GM13976 (cell line): Measurements from ENCODE around the gene FOXN3.

Experiments used
- DNase-seq: peaks from one replicate; pipeline ENCODE4 v3.0.0; 2012; ENCODE audit warnings: low spot score
- in situ Hi-C: fragments of 300-500 bp; cut with MboI; formaldehyde crosslinking; loops from one replicate; pipeline ENCODE4 v1.12.0; 2022; ENCODE audit warnings: low sequenced_read_pairs, mixed read lengths, inconsistent platforms; ENCODE audit not compliant: unreplicated experiment
- TF ChIP-seq, protein P1 (sequence below): IDR thresholded peaks from 2 replicates; pipeline ENCODE4 v1.5.1; 2012; ENCODE audit warnings: borderline replicate concordance, mild to moderate bottlenecking; ENCODE audit not compliant: insufficient read depth; ENCODE audit errors: extremely low read depth, missing control alignments, control extremely low read depth

FOXN3 gene

DNA sequence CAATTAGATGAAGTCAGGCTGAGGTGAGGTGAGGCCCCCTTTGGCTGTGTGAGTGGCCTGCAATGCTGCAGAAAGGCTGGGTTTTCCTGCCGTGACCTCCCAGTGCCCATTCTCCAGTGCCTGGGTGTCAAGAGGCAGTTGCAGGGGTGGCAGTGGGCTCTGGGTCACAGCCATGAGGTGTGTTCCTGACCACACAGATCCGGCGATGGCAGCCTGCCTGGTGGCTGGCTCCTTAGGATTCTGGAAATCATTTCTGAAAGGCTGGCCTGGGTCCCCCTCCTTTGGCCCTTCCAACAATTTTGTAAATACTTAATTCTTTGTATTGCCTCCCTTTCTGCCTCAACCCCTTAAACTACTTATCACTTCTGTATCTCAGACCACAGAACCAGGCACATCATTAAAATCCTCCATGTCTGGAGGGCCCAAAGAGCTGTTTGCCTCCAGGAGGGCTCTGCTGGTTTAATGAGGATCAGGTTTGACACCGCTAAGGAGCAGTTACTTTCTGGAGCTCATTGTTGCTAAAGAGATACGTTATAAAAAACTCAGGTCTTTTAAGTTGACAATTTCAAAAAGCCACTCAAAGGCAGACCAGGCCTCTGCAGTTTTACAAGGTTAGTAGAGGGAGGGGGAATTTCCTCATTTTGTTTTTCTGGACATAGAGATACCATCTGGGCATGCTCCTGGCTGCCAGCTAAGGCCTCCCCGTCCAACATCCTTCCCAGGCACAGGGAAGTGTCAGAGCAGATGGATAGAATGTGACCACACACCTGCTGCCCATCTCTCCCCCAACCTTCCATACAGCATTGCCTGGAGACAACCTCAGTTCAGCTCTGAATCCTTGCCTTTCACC is 204.4 kb downstream of the FOXN3 start:
- DNase-seq: no peak

GRCh38 chr14:89209558-89209957 is 207.5 kb downstream of the FOXN3 start:
- in situ Hi-C loops: no loop called here

More for the DNA sequence above, 204.4 kb downstream of the FOXN3 start:
- in situ Hi-C loops: no loop called here
- TF ChIP-seq, protein P1, sequence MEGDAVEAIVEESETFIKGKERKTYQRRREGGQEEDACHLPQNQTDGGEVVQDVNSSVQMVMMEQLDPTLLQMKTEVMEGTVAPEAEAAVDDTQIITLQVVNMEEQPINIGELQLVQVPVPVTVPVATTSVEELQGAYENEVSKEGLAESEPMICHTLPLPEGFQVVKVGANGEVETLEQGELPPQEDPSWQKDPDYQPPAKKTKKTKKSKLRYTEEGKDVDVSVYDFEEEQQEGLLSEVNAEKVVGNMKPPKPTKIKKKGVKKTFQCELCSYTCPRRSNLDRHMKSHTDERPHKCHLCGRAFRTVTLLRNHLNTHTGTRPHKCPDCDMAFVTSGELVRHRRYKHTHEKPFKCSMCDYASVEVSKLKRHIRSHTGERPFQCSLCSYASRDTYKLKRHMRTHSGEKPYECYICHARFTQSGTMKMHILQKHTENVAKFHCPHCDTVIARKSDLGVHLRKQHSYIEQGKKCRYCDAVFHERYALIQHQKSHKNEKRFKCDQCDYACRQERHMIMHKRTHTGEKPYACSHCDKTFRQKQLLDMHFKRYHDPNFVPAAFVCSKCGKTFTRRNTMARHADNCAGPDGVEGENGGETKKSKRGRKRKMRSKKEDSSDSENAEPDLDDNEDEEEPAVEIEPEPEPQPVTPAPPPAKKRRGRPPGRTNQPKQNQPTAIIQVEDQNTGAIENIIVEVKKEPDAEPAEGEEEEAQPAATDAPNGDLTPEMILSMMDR: no peak

GRCh38 chr14:89207925-89208328 is 209.1 kb downstream of the FOXN3 start:
- in situ Hi-C loops: no loop called here
- TF ChIP-seq, protein P1: no peak
- no peak for DNase-seq

More at GRCh38 chr14:89209558-89209957, 207.5 kb downstream of the FOXN3 start:
- TF ChIP-seq, protein P1: no peak
- no peak for DNase-seq

DNA sequence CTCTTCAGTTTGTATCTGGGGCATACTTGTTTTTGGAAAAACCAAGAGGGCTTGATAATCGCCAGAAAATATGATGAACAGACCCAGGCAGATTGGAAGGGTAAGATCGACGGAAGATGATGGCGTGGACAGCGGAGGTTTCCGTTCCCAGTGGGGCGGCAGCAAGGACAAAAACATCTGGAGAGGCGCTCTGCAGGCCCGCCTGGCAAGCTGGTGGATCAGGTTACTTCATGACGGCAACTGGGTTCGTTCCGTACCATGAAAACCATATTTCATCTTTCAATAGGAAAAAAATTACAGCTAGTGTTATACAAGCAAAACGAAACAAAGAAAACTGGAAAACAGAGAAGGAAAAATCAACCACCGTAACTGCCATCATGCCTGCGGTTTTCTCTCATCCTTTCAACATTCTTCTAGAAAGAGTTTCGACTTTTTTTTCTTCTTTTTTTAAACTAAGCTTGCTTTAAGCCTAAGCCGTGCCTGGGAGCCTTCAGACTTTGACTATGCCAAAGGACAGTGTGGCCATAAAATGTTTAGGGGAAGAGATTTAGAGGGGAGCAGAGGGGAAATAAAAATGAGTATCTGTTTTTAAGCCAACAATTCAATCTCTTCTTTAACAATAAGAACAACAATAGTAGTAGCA is 210.5 kb downstream of the FOXN3 start:
- in situ Hi-C loops: no loop called here
- TF ChIP-seq, protein P1: no peak
- no peak for DNase-seq

GRCh38 chr14:89205137-89205740 is 211.8 kb downstream of the FOXN3 start:
- TF ChIP-seq, protein P1: no peak
- in situ Hi-C loops: no loop called here
- no peak for DNase-seq

DNA sequence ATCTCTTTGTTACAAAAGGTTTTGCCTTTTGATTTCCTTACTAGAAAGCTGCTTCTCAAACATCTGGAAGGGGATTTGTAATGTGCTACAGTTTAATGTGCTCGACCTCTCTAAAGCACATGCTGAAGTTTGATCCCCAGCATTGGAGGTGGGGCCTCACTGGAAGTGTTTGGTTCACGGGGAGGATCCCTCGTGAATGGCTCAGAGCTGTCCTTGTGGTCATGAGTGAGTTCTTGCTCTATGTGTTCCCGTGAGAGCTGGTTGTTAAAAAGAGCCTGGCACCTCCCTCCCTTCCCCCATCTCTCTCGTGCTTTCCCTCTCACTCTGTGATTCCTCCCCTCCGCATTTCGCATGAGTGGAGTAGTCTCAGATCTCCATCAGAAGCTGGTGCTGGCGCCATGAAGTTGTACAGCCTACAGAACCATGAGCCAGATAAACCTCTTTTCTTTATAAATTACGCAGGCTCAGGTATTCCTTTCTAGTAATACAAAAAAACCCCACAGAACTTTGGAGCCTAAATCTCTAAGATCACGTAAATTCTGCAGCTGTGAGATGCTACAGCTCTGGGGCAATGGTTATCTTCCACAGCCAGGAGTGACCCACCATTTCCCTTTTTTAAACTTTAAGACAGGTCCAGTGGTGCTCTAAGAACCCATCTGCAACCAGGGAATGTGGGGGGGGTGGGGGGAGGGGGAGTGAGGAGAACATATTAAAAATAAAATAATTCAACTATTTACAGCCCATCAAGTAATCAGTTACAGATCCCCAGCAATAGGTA is 214.4 kb downstream of the FOXN3 start:
- in situ Hi-C loops: no loop called here
- TF ChIP-seq, protein P1: no peak
- DNase-seq: no peak
